ENCODE results near the gene UNC13A. TPM values are rescaled to one million over a fixed set of nuclear protein-coding genes. Genes with fewer than 3 reads are reported as not detected.

UNC13A gene
- total RNA-seq, 1 donor from 2014 or later, result 1.3 TPM

- H3K4me3 Mint-ChIP-seq, result no peak overlapping the region
- Histone ChIP-seq H3K4me1 (no peaks in the 10 kb centered on the region), H3K79me2 (ENCODE audit: low read depth) (peaks cover 13% of the 10 kb centered on the region), H3K36me3 (no peaks in the 10 kb centered on the region), H3K4me2 (no peak overlapping the region), H3K27me3 (no peaks in the 10 kb centered on the region), H3K4me3 (no peak overlapping the region), H2AFZ (replicated peaks) (no peak overlapping the region), H3K9me3 (ENCODE audit: low read depth) (no peaks in the 10 kb centered on the region), H3F3A (ENCODE audit: low read depth) (peaks cover 28% of the 10 kb centered on the region), H4K20me1 (ENCODE audit: low read depth) (peaks cover 12% of the 10 kb centered on the region), H3K27ac (peak overlapping the region; percentile 24), H3K9ac (no peak overlapping the region)
- H3K27ac Mint-ChIP-seq, result peak overlapping the region; percentile 15
- no peaks in the 10 kb centered on the region for H3K9me3 Mint-ChIP-seq
- peaks cover 12% of the 10 kb centered on the region for H3K36me3 Mint-ChIP-seq
- H3K4me1 Mint-ChIP-seq, result peaks cover 13% of the 10 kb centered on the region
- TF ChIP-seq, protein P1, sequence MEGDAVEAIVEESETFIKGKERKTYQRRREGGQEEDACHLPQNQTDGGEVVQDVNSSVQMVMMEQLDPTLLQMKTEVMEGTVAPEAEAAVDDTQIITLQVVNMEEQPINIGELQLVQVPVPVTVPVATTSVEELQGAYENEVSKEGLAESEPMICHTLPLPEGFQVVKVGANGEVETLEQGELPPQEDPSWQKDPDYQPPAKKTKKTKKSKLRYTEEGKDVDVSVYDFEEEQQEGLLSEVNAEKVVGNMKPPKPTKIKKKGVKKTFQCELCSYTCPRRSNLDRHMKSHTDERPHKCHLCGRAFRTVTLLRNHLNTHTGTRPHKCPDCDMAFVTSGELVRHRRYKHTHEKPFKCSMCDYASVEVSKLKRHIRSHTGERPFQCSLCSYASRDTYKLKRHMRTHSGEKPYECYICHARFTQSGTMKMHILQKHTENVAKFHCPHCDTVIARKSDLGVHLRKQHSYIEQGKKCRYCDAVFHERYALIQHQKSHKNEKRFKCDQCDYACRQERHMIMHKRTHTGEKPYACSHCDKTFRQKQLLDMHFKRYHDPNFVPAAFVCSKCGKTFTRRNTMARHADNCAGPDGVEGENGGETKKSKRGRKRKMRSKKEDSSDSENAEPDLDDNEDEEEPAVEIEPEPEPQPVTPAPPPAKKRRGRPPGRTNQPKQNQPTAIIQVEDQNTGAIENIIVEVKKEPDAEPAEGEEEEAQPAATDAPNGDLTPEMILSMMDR (IDR thresholded peaks at IDR 0.05), result no peak
- TF ChIP-seq EZH2phosphoT487 (IDR thresholded peaks at IDR 0.05) (no peak), EZH2 (IDR thresholded peaks at IDR 0.05) (no peak)
- peaks cover 3% of the 10 kb centered on the region for H3K27me3 Mint-ChIP-seq (ENCODE audit: insufficient read depth, low read depth)
- DNase-seq (ENCODE audit: low spot score), result no peak
These were observed 128.0 kb downstream of the UNC13A start for GRCh38 chr19:17560205-17560595.

GRCh38 chr19:17557466-17557865, 130.7 kb downstream of the UNC13A start:
- Histone ChIP-seq H3K9me3 (ENCODE audit: low read depth) (no peaks in the 10 kb centered on the region), H3K9ac (no peak overlapping the region), H2AFZ (replicated peaks) (no peak overlapping the region), H3K27me3 (no peaks in the 10 kb centered on the region), H3K79me2 (ENCODE audit: low read depth) (peaks cover 13% of the 10 kb centered on the region), H3K36me3 (no peaks in the 10 kb centered on the region), H4K20me1 (ENCODE audit: low read depth) (peaks cover 12% of the 10 kb centered on the region), H3K4me1 (no peaks in the 10 kb centered on the region), H3K4me2 (no peak overlapping the region), H3K4me3 (no peak overlapping the region), H3K27ac (no peak overlapping the region), H3F3A (ENCODE audit: low read depth) (peaks cover 36% of the 10 kb centered on the region)
- TF ChIP-seq, protein P1 (IDR thresholded peaks at IDR 0.05), result no peak
- no peak for TF ChIP-seq EZH2 (IDR thresholded peaks at IDR 0.05)
- no peak for TF ChIP-seq EZH2phosphoT487 (IDR thresholded peaks at IDR 0.05)
- H3K36me3 Mint-ChIP-seq, result peaks cover 10% of the 10 kb centered on the region
- H3K27me3 Mint-ChIP-seq (ENCODE audit: insufficient read depth, low read depth), result peaks cover 6% of the 10 kb centered on the region
- peaks cover 21% of the 10 kb centered on the region for H3K4me1 Mint-ChIP-seq
- H3K9me3 Mint-ChIP-seq, result no peaks in the 10 kb centered on the region
- no peak overlapping the region for H3K27ac Mint-ChIP-seq
- peak overlapping the region; percentile 43 for H3K4me3 Mint-ChIP-seq
- DNase-seq (ENCODE audit: low spot score), result no peak

- Histone ChIP-seq H3K4me2 (peak overlapping the region; percentile 100), H3K4me1 (no peaks in the 10 kb centered on the region), H3K9ac (no peak overlapping the region), H3K9me3 (ENCODE audit: low read depth) (no peaks in the 10 kb centered on the region), H3K27ac (no peak overlapping the region), H3K27me3 (no peaks in the 10 kb centered on the region), H3K36me3 (no peaks in the 10 kb centered on the region), H2AFZ (replicated peaks) (no peak overlapping the region), H3K79me2 (ENCODE audit: low read depth) (peaks cover 13% of the 10 kb centered on the region), H3K4me3 (peak overlapping the region; percentile 98), H4K20me1 (ENCODE audit: low read depth) (peaks cover 12% of the 10 kb centered on the region), H3F3A (ENCODE audit: low read depth) (peaks cover 36% of the 10 kb centered on the region)
- TF ChIP-seq, protein P1 (IDR thresholded peaks at IDR 0.05), result no peak
- no peak for TF ChIP-seq EZH2 (IDR thresholded peaks at IDR 0.05)
- TF ChIP-seq EZH2phosphoT487 (IDR thresholded peaks at IDR 0.05), result no peak
- DNase-seq (ENCODE audit: low spot score), result no peak
- Mint-ChIP-seq H3K9me3 (no peaks in the 10 kb centered on the region), H3K27ac (no peak overlapping the region), H3K36me3 (peaks cover 10% of the 10 kb centered on the region), H3K4me1 (peaks cover 21% of the 10 kb centered on the region), H3K4me3 (peak overlapping the region; percentile 88), H3K27me3 (ENCODE audit: insufficient read depth, low read depth) (peaks cover 6% of the 10 kb centered on the region)
These were observed 131.2 kb downstream of the UNC13A start for GRCh38 chr19:17556995-17557394.
